Renal cortical epithelial cell (primary cell): ENCODE results near the gene FUZ. TPM values are rescaled to one million over a fixed set of nuclear protein-coding genes. Genes with fewer than 3 reads are reported as not detected.

Experiments
- DNase-seq: peaks from one replicate; pipeline ENCODE4 v3.0.0-alpha.2; 2011; ENCODE audit warnings: low read depth
- total RNA-seq: library from RNA; depleted of rRNA; stranded (reverse); fragments of >200 nt; gene quantifications from 2 replicates; pipeline ENCODE4 v1.2.3, GENCODE V29; 2014

FUZ gene
- total RNA-seq, 1 donor from 2014 or later = 24.2 TPM

DNA sequence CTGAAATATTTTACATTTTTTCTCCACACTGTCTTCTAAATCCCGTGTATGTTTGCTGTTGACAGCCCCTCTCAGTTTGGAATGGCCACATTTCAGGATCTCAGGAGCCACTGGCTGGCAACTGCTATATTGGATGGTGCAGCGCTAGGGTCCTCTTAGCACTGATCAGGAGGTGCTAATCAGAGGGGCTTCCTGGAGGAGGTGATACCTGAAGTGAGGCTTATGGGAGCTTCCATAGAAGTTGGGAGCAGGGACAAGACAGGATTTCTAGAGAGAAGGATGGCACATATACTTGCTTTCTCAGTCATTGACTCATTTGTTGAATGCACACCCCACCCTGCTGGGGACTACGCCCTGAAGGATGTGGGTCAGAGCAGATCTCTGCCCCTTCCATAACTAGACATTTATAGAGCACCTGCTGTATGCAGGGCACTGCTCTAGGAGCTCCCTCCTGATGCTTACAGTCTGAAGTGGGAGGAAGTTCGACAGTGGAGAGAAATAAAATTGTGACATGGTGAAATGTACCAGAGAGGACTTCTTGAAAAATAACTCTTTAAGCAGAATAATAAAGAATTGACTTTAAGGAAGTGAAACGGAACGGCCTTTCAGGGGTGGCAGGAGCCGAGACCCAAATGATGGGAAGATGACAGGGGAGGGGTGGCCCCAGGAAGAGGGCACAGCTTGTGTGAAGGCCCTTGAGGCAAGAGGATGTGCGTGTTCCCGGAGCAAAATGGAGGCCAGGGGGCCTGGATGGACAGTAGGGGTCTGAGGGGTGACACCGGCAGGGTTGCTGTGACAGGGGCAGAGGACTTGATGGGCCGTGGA lies 33.1 kb downstream of the FUZ start:
- DNase-seq = no peak

DNA sequence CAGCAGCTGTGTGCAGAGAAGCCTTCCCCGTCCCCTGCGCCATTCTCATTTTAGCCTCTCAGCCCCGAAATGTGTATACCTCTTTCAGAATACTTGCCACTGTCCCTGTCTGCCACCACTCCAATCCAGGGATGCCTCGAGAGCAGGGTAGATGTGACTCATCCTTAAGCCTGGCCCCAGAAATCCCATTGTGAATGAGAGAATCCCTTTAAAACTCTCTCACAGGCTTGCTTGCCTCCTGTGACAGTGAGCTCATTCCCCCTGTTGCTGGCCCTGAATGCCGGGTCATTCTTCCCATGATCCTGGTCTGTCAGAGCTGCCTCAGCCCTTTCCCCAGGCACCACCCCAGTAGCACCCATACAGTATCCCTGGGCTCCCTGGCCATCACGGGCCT lies 36.7 kb downstream of the FUZ start:
- no peak for DNase-seq

GRCh38 chr19:49775742-49776370 lies 37.2 kb downstream of the FUZ start:
- no peak for DNase-seq

DNA sequence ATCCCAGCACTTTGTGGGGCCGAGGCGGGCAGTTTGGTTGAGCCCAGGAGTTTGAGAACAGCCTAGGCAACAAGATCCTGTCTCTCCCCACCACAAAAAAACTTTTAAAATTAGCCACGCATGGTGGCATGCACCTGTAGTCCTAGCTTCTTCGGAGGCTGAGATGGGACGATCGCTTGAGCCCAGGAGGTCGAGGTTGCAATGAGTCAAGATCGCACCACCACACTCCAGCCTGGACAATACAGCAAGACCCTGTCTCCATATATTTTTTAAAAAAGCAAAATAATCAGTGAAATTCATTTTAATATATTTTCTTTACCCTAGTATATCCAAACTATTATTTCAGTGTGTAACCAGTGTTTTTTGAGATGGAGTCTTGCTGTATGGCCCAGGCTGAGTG lies 38.1 kb downstream of the FUZ start:
- no peak for DNase-seq

DNA sequence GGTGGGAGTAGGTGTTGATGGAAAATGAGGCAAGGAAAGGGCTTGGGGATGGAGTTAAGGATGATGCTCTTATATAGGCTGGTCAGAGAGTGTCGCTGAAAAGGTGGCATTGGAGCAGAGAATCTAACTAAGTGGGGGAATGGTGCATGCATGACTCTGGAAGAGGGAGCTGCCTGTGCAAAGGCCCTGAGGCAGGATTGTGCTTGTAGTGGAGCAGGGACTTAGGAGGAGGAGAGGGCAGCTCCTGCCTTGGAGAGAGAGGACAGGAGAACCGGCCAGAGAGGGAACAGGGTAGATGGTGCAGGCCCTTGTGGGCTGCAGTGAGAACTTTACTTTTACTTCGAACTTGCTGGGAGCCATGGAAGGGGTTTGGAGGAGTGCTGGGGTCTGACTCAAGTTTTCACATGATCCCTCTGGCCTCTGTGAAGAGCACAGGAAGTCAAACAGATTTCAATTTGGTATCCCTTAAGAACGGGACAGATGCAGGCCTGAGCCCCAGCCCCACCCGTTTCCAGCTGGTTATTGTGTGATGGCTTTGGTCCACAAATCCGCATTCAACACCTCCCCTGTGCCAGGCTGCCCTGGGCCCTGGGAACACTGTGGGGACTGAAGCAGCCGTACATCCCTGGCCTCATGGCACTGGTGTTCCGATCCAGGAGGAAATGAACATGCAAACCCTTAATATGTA lies 39.3 kb downstream of the FUZ start:
- no peak for DNase-seq

GRCh38 chr19:49772850-49773432 lies 40.2 kb downstream of the FUZ start:
- DNase-seq = no peak

GRCh38 chr19:49771674-49772139 lies 41.4 kb downstream of the FUZ start:
- peak; percentile 60 for DNase-seq

- no peak for DNase-seq
Measured at GRCh38 chr19:49770529-49770928, 42.6 kb downstream of the FUZ start.

- no peak for DNase-seq
Measured at GRCh38 chr19:49767967-49768581, 45.0 kb downstream of the FUZ start.

- no peak for DNase-seq
Measured at GRCh38 chr19:49767381-49767780, 45.7 kb downstream of the FUZ start.

DNA sequence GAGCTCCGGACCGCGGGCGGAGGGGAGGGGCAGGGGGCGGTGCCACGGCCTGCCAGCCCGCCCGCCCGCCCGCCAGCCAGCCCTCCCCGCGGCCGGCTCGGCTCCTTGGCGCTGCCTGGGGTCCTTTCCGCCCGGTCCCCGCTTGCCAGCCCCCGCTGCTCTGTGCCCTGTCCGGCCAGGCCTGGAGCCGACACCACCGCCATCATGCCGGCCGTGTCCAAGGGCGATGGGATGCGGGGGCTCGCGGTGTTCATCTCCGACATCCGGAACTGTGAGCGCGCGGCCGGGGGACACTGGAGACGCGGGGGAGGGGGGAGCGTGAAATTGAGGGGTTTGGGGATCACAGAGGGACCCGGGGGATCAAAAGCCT lies 46.2 kb downstream of the FUZ start, which contains the start of gene AP2A1:
TSS of gene AP2A1 (plus strand) at position 72 of the 370 bp plus-strand sequence. CDS start at position 205, 133 bp downstream.
- DNase-seq = no peak

- DNase-seq = peak; percentile 99
Measured at GRCh38 chr19:49766007-49766929, 46.8 kb downstream of the FUZ start.

GRCh38 chr19:49764341-49764740 lies 48.8 kb downstream of the FUZ start:
- no peak for DNase-seq

GRCh38 chr19:49763230-49763629 lies 49.9 kb downstream of the FUZ start, which contains the start of gene TSKS:
Gene TSKS, minus strand, starts transcription at chr19:49763306. Its CDS starts 59 bp downstream, at chr19:49763247.
- DNase-seq = no peak

- DNase-seq = no peak
Measured at GRCh38 chr19:49761625-49762311, 51.3 kb downstream of the FUZ start.

- DNase-seq = no peak
Measured at GRCh38 chr19:49761249-49761624, 51.9 kb downstream of the FUZ start.

DNA sequence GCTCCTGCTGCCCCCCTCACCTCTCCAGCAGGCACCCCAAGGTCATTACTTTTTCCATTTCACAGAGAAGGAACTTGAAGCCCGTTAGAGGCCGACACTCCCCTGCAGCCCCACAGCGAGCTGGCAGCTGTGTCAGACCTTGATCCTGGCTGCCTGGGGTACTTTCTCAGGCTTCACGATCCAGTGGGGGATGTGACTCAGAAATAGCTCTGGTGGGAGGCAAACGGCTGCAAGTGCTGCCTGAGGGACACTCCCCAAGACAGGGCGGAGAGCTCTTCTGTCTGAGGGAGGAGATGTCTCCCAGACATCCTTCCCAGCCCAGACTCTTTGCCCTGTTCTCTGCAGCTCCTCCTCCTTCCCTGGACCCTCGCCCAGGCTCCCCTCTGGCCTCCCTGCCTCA lies 54.8 kb downstream of the FUZ start:
- peak; percentile 24 for DNase-seq
